GM18511 (cell line): ENCODE results near the gene SEL1L3.
A peak's percentile ranks its signal among the peaks of the same experiment; 100 is the strongest.

Source experiments
- ATAC-seq: cut with Tn5 transposase; IDR thresholded peaks from one replicate; pipeline ENCODE4 v1.9.1; 2021; ENCODE audit warnings: mild to moderate bottlenecking, moderate library complexity; ENCODE audit not compliant: unreplicated experiment

The SEL1L3 gene

DNA sequence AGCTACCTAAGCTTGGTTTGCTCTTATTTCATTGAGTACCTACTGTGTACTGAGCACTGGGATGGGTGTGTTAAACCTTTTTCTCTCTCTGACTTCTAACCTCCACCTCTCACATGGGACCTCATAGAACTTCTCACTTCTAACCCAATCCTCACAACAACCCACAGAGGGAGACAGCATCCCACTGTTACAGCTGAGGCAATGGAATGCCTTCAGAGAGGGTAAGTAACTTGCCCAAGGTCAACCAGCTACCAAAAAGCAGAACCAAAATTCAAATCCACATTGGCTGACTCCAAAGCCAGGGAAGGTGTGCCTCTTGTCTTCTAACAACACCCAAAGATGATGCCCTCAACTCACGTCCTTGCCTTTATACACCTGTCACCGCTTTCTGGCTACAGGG is 5.4 kb downstream of the SEL1L3 start:
- ATAC-seq: no peak

DNA sequence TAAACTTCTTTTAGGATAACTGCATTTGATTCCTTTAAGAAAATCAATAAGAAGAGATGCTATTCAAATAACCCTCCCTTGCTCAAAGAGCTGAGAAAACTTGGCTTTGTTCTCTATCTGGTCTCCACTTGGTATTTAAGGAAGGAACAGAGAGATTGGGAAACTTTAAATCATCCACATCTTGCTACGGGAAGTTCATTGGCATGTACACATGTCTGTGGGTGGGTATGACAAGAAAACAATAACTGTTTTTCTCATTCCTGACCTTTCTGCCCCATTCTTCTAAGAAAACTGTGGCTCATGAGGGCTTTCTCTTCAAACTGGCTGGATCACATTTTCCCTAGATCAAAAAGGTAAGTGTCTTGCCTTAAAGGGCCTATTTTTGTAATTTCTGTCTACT is 6.0 kb downstream of the SEL1L3 start:
- no peak for ATAC-seq

DNA sequence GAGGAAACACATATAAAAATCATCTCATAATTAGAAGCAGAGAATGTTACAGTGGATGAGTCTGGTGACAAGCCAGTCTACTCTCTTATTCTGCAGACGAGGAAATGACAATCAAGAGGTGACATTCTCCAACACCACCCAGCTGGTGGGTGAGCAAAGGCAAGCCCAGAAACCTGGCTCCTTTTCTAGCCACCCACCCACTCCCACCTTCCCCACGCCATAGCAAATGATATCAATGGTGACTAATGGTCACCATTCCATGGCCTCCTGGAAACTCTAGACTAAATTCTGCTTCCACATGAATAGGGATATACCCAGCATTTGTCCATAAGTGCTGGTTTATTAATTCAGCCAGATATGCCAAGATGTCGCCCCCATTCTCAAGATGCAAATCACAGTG is 10.7 kb downstream of the SEL1L3 start:
- ATAC-seq: no peak

DNA sequence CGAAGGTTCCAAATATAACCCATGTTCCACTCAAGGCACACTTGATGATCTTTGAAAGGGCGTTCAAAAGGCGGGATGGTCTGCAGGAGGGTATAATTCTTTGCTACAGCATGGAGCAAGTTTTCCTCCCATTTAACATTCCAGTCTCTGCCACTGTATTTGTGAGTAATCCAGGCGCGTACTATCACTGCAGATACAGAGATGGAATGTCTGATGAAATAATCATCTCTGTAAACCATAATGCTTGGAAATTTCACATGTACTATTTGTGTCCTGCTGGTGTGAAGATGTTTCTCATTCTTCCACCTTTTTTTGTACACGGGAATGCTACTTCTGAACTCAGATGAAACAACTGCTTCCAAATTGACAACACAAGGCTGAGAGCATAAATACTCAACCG is 15.5 kb downstream of the SEL1L3 start:
- ATAC-seq: no peak

DNA sequence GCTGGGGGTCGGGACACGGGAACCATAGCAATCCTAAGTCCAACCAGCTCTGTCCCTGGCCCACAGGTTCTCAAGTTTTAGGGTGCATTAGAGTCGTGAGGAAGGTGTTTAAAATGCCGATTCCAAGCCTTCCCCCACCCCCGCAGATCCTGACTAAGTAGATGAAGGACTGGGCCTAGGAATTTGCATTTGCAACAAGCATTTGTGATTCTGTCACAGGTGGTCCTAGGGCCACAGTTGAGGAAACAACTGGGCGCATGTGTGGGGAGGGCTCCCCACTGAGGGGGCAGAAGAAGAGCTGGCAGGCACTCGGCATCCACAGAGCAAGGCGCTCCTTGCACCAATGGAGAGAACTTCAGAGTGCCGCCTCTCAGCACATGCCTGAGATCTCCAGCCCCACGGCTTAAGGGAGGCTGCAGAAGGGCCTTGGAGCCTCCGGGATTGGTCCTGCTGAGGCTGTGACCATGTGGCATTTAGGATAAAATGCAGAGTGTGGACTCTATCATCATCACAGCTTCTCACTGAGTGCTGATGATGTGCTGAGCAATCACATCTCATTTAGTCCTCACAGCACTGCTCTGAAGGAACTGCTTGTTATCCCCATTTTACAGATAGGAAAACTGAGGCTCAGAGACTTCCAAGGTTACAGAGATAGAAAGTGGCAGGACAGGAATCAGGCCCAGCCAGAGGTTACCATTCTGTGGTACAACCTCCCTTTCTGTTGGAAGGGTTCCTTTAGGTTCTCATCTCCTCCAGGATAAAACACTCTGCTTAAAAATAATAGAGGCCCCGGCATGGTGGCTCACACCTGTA is 16.7 kb downstream of the SEL1L3 start:
- no peak for ATAC-seq

DNA sequence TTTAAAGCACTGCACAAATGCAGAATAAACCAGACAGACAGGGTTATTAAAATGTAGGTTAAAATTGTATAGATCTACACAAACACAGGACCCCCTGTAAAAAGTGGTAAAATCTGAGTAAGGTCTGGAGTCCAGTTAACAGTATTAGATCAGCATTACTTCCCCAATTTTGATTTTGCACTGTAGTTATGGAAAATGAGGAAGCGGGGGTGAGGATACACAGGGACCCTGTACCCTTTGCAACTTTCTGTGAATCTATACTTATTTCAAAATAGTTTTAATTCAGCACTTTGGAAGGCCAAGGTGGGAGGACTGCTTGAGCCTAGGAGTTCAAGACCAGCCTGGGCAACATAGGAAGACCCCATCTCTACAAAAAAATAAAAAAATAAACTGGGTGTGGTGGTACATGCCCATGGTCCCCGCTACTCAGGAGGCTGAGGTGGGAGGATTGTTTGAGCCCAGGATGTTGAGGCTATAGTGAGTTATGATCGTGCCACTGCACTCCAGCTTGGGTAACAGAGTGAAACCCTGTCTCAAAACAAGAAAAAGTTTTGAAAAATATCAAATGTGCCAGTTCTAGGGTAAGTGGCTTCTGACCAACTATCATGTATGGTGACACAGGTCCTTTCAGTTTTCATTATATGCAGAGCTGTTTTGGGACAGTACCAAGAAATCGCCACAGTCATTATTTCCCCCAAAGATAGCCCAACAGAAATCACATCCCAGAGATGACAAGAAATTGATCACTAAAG is 17.7 kb downstream of the SEL1L3 start:
- ATAC-seq: no peak

DNA sequence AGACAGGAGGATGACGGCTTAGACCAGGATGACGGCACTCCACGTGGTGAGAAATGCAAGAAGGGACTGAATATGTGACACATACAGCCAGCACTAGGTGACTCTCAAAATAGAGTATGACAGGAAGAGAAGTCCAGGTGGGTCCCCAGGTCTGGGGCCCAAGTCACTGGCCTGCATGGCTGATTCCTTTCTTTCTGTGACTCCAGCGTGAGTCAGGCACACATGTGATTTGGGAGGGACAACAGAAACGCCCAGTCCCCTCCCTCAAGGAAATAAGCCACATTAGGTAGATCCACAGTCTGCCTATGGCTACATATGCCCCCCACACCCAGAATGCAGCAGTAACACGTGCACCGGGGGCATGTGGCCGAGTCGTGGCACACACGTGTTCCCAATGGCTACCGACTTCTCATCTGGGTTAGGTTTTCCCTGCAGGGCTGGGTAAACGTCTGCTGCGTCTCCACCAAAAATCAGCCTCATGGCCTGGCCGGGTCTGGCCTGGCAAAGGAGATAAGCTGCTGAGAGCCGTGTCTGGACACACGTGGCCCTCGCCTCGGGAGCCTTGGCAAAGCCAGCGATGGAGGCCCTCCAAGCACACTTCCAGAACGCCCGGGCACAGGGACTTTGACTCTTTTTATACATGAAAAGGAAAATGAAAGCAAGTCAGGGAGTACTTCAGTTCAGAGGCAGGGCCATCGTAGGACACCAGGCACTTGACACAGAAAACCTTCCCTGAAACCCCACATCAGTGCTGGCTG is 19.3 kb downstream of the SEL1L3 start:
- peak; percentile 44 for ATAC-seq

DNA sequence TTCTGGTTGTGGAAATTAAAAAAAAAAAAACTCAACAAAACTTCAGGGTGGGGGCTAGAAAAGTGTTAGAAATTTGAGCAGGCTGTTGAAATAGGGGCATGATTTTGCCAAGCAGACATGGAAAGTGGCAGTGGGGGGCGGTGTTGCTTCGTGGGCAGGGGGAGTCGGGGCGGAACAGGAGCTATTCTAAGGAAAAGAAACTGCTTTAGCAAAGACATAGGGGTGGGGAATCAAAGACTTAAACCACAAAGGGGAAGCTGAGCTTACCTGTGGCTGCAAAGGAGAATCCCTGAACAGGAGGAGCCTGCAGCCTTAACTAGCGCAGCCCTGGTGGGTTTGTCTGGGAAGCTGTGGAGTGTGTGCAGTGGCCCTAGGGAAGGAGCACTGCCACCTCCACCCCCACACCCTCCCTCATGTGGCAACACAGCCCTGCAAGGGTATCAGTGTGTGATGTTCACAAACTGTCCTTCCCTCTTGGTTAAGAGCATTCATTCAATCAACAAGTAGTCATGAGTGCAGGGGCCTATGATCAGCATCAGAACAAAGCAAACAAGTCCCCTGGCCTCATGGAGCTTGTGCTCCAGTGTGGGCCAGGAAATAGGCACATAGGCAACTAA is 20.5 kb downstream of the SEL1L3 start:
- ATAC-seq: peak; percentile 71

DNA sequence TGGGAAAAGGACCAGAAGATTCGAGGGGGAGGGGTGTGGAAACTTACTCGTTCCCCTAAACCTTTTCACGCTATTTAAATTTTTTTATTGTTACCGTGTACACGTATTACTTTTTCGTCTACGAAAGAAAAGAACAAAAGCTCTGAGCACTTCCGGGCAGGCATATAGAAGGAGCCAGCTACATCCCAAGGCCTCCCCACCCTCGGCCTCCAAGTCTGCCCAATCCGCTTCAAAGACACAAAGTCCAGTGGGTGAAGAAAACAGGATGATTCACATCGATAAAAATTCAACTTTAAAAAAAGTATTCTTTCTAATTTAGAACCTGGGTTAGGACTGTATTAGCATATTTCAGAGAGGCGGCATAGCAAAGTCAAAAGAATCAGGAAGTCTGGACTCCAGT is 23.1 kb downstream of the SEL1L3 start:
- no peak for ATAC-seq

DNA sequence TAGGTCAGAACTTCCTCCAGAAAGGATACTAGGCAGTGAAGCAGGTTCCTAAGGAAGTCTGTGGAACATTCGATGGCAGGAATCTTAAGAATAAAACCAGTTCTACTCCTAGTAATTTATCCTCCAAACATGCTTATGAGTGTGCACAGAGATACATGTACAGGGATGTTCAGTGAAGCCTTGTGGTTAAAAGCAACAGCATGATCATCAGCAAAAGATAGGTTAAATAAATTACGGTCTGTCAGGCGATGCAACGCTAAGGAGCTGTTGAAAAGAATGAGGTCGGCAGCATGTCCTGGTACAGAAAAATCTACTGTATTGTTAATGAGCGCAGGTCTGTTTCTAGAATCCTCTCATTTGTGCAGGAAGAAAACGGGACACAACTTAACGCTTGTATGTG is 23.6 kb downstream of the SEL1L3 start:
- ATAC-seq: no peak

DNA sequence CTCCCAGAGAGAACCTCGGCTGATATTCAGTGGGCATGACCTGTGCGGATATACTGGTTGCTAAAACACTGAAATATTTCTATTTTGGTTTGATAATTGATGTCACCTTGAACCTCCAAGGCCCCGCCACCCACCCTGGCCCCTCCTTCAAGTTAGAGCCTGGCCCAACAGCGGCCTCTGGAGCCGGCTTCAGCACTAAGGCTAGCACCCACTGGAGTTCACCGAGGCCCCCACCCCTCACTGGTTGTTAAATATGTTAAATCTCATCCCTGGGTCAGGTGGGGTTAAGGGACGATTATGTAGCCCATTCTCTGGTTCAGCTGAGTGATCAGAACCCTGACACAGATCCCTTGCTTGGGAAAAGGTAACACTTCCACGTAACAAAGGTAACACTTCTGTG is 24.3 kb downstream of the SEL1L3 start:
- ATAC-seq: no peak

DNA sequence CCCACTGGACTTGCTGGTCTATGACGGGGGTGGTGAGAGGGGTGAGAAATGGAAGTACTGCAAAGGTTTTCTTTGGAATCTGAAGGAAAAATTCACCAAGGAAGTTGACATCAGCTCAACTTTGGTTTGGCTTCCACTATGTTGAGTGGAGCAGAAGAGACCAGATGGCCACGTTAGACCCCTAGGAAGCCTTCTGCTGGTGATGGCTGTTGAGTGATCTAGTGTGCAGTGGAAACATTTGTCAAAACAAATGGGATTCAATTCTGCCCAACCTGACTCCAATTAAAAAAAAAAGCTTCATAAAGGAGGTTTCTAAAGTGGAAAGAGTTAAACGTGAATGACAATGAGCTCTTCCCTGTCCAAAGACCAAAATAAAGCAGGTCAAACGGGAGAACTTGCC is 25.7 kb downstream of the SEL1L3 start:
- ATAC-seq: no peak

DNA sequence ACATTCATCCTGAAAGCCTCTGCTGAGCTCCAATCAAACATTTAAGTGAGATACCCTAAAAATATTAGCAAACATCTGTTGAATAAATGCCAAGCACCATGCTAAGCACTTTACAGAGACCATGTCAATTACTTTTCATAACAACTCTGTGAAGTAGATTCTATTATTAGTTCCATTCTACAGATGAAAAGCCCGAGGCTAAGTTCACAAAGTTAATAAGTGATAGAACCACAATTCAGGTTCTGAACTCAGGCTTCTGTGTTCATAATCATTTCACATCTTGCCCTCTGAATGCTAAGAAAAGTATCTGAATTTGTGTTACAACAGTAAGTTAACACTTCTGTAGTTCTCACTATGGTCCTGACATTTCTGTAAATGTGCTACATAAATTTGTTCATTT is 27.4 kb downstream of the SEL1L3 start:
- no peak for ATAC-seq

DNA sequence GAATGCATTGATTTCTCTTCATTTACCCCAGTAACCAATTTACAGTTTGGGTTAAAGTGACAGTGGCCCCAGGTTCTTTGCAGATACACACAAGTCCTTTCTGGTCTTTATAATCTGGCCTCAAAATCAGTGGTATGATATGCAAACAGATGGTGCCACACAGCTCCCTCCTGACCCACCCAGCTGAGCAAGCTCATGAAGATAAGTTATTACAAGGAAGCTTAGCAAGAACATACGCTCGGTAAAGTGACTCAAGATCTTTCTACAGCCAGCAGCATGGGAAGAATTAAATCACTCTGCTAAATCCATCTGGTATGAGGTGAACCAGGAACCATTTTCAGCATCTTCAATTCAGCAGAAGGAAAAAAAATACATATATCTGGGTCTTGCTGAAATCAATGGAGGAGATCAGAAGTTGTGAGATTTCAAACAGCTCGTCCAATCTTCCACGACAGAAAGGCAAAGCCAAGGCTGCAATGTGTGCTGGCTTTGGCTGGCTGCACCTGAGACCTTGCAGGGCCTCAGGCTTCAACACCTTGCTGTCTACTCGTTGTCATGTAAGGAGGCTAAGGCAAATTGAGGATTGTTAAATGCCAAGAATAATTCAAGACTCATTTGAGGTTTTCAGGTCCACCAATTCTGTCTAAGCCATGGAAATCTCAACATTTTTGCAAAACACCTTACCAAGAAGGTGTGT is 28.2 kb downstream of the SEL1L3 start:
- no peak for ATAC-seq

DNA sequence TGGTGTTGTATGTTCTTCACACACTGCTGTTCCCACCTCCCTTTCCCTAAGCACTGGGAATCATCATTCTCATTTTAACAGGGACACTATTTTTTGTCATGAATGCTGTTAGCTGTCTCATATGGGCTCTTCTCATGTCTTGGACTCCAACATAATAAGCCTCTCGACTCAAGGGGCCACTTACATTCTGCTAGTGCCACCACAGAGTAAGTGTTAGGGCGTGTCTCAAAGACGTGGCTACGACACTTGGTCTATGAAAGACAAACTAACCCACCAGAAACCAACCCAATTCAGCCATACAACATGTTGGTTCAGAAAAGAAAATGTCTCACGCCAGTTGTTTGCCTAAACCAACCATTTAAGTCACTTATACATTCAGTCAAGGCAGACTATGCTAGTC is 32.2 kb downstream of the SEL1L3 start:
- ATAC-seq: no peak

DNA sequence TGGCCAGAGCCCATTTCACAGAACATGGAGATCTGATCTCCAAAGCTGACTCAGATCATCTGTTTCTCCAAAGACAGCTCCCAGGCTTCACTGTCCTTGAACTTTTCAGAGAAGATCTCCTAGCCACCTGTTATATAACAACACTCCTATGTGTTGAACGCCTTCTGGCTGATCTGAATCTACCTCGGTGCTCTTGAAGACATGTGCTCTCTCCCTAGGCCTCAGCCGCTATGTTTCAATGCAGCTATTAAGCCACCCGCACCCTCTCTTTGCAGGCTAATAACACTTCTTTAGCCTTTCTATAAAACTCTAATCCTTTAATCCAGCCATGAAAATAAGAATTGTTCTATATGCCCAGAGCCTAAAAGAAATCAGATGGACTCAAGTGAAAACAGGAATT is 34.9 kb downstream of the SEL1L3 start:
- no peak for ATAC-seq

DNA sequence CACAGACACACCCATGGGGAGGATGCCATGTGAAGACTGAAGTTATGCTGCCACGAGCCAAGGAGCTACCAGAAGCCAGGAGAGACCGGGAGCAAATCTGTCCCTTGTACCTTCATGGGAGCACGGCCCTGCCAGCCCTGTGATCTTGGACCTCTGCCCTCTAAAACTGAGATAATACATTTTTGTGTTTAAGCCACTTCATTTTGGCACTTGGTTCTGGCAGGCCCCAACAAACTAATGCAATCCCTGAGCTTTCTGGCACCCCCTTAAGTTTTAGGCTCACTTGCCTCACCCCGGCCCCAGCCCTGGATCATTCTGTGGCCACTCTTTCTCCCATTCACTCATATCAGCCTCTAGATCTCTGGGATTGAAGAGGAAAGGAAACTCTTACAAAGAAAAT is 35.4 kb downstream of the SEL1L3 start:
- ATAC-seq: no peak

DNA sequence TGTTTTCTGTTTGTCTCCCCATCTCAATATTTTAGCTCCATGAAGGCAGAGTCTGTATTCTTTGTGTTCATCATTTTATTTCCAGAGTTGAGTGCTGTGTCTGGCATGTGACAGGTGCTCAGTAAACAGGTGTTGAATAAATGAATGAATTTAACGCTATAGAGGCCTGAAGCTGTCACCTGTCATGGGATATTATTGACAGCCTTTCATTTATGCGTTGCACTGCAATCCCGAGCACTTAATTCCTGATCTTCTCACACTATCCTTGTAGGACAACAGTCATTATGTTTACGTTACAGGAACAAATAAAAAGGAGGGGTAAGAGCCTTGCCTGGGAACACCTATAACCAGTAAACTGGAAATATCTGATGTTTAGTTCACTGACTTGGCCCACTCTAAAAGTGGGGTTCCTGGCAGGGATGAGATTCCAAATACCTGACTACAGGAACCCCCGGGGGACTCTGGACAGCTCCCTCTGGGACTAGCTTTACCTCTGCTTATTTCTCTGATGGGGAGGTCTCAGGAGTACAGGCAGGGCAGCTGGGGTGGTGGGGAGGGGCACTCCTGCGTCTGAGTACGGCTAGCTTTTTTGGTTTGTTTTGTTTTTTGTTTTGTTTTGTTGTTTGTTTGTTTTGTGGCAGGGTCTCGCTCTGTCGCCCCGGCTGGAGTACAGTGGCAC is 36.6 kb downstream of the SEL1L3 start:
- no peak for ATAC-seq

DNA sequence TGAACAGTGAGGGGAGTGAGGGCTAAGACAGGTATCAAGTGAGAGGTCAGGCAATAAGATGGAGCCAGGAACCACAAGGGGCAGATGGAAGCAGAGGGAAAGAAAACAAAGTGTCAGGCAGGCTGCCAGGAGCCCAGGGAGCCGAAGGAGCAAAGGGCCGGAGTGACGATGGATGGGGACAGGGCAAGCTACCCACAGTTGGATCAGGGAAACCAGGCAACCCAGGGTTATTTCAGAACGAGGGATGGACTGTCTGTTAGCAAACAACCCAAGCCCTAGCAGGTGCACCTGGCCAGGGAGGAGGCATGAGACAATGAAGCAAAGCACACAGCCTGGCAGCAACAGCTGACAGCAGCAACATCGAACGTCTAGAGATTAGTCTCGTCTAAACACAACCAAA is 39.2 kb downstream of the SEL1L3 start:
- ATAC-seq: no peak

DNA sequence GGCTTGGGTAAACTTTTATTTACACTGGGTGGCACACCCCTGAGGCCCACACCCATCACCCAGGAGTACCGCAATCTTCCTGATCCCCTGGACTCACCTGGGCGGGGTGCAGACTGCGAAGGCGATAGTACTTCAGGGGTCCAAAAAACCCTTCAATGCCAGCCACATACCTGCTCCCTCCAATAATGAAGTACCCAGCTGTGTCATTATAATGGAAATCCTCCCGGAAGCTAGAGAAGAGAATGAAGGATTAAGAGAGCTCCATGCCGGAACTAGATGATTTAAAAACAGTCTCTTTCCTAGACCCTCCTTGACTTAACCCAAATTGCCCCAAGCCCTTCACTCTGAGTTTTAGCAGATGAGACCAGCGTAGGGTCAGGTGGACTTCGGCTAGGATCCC is 40.9 kb downstream of the SEL1L3 start:
- ATAC-seq: no peak
